ENCODE results near the gene COG5.

The COG5 gene

GRCh38 chr7:107284911-107285479 lies 278.7 kb downstream of the COG5 start:
- H3K4me3 ChIP-seq (ENCODE audit: low read depth, low read length): no peak overlapping the region
- TF ChIP-seq CTCF (IDR thresholded peaks at IDR 0.05; ENCODE audit: low read depth, low read length): no peak

- H3K4me3 ChIP-seq (ENCODE audit: low read depth, low read length): no peak overlapping the region
- no peak for TF ChIP-seq CTCF (IDR thresholded peaks at IDR 0.05; ENCODE audit: low read depth, low read length)
Observed at GRCh38 chr7:107277331-107277730, 286.4 kb downstream of the COG5 start.

- TF ChIP-seq CTCF (IDR thresholded peaks at IDR 0.05; ENCODE audit: low read depth, low read length): no peak
- no peak overlapping the region for H3K4me3 ChIP-seq (ENCODE audit: low read depth, low read length)
Observed at GRCh38 chr7:107276220-107276827, 287.4 kb downstream of the COG5 start.

- no peak for TF ChIP-seq CTCF (IDR thresholded peaks at IDR 0.05; ENCODE audit: low read depth, low read length)
- H3K4me3 ChIP-seq (ENCODE audit: low read depth, low read length): no peak overlapping the region
Observed at GRCh38 chr7:107274506-107274905, 289.2 kb downstream of the COG5 start.

- H3K4me3 ChIP-seq (ENCODE audit: low read depth, low read length): no peak overlapping the region
- no peak for TF ChIP-seq CTCF (IDR thresholded peaks at IDR 0.05; ENCODE audit: low read depth, low read length)
Observed at GRCh38 chr7:107269790-107270189, 293.9 kb downstream of the COG5 start.

GRCh38 chr7:107268594-107268993 lies 295.1 kb downstream of the COG5 start:
- no peak for TF ChIP-seq CTCF (IDR thresholded peaks at IDR 0.05; ENCODE audit: low read depth, low read length)
- H3K4me3 ChIP-seq (ENCODE audit: low read depth, low read length): no peak overlapping the region

GRCh38 chr7:107267138-107267537 lies 296.6 kb downstream of the COG5 start:
- no peak for TF ChIP-seq CTCF (IDR thresholded peaks at IDR 0.05; ENCODE audit: low read depth, low read length)
- no peak overlapping the region for H3K4me3 ChIP-seq (ENCODE audit: low read depth, low read length)
